Activated CD4-positive, alpha-beta T cell treated with anti-CD3 and anti-CD28 coated beads for 48 hours (primary cell): Measurements from ENCODE around the gene PIM3.

Experiments
- DNase-seq: peaks from one replicate; pipeline ENCODE4 v3.0.0-alpha.2; 2020

PIM3 gene

DNA sequence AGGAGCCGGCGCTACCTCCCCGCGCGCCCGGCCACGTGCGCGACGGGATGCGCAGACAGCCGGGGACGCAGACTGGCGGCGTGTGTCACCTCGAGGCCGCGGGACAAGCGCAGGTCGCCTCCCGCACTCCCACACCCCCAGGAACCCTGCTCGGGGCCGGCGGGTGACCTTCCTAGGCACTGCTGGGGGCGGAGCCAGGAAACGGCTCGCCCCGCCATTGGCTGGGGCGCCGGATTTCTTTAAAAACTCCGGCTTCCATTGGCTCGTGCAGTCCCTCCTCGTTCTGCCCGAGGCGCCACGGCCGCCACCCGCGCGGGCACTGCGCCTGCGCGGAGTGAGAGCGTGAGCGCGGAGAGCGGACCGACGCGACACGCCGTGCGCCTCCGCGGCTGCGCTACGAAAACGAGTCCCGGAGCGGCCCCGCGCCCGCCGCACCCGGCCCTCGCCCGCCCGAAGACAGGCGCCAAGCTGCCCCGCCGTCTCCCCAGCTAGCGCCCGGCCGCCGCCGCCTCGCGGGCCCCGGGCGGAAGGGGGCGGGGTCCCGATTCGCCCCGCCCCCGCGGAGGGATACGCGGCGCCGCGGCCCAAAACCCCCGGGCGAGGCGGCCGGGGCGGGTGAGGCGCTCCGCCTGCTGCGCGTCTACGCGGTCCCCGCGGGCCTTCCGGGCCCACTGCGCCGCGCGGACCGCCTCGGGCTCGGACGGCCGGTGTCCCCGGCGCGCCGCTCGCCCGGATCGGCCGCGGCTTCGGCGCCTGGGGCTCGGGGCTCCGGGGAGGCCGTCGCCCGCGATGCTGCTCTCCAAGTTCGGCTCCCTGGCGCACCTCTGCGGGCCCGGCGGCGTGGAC is at the start of gene PIM3:
PIM3 (plus strand) TSS at position 614 of the 846 bp plus-strand sequence; CDS start at position 790, 176 bp downstream.
- DNase-seq = peak; percentile 96

DNA sequence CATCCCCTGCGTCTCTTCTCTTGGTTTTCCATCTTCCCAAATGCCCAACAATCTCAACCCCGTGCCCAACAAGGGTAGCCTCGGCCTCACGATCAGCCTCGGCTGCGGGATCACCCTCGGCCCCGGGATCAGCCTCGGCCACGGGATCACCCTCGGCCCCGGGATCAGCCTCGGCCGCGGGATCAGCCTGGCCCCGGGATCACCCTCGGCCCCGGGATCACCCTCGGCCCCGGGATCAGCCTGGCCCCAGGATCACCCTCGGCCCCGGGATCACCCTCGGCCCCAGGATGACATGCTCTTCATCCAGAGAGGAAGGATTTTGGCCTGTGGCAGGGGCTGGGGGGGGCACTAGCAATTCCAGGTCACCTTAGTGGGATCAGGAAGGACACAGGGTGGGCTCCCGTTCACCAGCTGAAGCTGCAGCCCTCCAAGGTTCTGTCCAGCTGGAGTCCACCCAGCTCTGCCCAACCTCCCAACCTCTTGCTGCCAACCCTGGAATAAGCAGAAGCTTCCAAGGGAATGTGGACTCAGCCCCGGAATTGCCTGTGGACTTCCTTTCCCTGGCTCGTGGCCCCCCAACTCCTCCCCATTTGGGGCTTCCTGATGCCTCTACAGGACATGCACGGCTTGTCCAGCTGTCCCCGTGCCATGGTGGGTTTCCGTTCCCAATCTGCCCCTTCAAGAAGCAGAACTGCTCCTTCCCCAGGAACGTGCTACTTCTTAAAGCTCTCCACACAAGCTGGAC is 48.5 kb upstream of the PIM3 start:
- DNase-seq = no peak

DNA sequence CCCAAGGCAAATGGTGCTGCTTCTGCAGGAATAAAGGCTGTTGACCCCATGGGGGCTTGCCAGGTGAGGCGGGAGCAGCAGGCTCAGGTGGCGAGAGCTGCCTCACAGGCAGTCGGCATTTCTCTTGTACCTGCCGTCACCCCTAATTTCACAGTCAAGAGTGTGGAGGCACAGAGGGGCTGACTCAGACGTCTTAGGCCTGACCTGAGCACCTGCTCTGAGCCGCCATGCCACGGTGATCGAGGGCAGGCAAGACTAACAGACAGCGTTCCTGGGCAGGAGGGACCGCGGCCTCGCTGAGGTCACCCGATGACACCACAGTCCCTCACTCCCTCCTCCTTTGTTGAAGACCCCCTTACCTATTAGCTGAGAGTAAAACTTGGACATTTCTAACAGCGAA is 47.5 kb upstream of the PIM3 start:
- DNase-seq = no peak

DNA sequence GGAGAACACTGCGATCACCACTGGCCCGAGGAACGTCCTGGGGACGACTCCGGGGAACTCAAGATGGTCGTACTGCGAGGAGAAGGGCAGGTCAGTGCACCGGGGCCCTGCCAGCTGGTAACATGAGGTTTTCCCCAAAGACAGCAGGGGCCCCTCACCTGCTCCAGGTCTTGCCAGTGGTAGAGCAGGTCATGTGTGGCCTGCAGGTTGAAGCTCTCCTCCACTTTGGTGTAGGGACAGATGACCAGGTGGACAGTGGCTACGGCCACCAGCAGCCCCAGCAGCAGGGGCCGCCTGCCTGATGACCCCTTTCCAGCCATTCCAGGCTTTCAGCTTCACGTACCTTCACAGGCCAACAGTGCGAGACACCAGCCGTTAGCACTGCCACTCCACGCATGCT is 47.1 kb upstream of the PIM3 start:
- no peak for DNase-seq

DNA sequence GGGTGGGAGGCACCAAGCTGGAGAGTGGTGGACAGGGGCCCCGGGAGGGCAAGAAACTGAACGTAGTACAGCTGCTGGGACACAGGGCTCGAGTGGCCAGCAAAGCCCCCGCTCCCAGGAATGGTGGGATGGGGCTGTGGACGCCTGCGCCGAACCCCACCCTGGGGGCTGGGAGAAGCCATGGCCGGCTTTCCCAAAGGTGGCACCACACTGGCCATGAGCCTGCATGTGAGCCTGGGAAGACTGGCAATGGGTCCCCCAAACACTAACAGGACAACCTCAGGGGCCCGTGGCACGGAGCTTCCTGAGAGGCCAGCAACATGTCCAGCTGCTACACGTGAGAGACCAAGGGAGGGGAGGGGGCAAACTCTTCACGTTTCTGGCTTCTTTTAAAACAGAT is 46.3 kb upstream of the PIM3 start:
- no peak for DNase-seq

DNA sequence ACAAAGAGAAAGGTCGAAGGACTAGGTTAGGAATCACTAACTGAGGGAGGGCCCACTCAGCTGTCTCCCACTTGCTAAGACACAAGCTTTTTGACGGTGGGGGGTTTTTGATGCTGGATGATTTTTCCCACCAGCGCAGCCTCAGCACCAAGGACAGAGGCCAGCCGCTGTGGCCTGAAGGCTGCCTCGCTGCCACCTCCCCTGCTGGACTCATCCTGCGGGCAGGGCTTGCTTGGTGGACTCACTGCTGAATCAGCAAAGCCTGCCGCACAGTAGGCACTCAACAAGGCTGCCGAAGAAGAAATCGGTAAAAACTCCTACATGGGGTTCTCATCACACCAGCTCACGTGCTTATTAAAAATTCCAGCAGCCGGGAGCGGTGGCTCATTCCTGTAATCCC is 45.0 kb upstream of the PIM3 start:
- no peak for DNase-seq

DNA sequence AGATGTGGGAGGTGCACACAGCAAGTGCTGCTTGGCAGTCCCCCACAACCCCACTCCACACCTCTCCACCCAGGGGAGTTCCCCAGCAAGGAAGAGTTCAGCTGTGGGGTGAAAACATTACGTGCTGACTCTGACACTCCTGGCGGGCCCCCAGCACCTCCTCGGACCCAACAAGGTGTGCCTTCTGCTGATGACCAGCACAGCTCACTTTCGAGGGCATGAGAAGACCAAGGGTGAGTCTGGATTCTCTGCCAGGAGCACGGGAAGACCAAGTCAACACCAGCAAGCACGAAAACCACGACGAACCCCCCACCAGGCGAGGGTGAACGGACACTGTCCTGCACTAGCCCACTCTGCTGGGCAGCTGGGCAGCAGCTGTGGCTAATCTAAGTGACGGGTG is 43.7 kb upstream of the PIM3 start:
- DNase-seq = no peak

DNA sequence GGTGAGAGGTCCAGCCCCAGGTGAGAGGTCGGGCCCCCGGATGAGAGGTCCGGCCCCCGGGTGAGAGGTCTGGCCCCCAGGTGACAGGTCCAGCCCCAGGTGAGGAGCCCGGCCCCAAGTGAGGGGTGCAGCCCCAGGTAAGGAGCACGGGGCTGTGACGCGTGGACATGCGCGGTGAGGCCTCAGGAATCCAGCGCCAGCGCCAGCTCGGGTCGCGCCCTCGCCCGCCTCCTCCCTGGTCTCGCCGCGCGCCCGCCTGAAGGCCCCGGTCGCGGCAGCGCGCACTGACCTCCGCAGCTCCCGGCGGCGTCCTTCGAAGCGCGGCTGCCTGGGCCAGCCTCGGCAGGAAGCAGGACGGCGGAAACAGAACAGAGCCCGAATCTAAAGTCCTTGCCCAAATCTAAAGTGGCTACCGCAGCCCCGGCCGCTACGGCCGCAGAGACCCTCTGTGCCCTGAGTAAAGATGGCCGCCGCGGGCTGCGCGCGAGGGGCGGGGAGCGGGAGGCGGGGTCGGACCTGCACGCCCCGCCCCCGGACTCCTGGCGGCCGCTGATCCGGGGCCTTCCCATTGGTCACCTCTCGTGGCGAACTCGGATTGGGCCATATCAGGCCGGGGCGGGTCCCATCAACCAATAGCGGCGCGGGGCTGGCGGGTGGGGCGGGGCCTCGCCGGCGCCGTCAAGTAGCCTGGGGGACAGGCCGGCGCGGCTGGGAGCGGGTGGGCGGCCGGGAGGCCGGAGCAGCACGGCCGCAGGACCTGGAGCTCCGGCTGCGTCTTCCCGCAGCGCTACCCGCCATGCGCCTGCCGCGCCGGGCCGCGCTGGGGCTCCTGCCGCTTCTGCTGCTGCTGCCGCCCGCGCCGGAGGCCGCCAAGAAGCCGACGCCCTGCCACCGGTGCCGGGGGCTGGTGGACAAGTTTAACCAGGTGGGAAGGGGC is 42.3 kb upstream of the PIM3 start, which contains the start of the genes ALG12 and CRELD2:
ALG12 (minus strand) TSS at position 465 of the 937 bp plus-strand sequence. CDS start 4,673 bp downstream, outside the sequence.
CRELD2 (plus strand) TSS at position 661 of the 937 bp plus-strand sequence; CDS start at position 797, 136 bp downstream.
- DNase-seq = peak; percentile 98

DNA sequence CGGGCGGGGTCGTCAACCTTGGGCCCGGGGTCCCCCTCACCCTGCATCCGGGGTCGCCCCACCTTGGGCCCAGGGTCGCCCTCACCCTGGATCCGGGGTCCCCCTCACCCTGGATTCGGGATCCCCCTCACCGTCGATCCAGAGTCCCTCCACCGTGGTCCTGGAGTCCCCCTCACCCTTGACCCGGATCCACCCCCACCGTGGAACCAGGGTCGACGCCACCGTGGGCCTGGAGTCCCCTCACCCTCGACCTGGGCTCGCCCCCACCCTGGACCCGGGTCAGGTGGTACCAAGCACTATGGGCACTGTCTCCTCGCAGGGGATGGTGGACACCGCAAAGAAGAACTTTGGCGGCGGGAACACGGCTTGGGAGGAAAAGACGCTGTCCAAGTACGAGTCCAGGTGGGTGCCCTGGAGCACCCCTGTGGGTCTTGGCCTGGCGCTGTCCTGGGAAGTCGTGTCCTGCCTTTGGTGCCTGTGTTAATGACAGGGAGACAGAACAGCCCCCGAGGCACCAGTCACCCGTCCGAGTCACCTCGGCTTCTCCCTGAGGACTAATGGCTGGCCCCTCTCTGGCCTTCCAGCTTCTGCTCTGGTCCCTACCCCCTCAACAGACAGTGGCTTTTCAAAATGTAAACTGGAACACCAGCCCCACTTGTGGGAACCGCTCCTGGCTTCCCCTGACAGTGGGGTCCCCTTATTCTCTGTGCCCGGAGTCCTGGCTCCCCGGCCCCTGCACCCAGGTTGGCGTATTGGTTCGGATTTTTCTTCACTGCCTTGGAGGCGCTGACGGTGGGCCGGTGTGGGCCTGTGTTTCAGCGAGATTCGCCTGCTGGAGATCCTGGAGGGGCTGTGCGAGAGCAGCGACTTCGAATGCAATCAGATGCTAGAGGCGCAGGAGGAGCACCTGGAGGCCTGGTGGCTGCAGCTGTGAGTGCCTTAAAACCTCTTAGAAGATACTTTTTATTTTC is 41.4 kb upstream of the PIM3 start:
- no peak for DNase-seq

DNA sequence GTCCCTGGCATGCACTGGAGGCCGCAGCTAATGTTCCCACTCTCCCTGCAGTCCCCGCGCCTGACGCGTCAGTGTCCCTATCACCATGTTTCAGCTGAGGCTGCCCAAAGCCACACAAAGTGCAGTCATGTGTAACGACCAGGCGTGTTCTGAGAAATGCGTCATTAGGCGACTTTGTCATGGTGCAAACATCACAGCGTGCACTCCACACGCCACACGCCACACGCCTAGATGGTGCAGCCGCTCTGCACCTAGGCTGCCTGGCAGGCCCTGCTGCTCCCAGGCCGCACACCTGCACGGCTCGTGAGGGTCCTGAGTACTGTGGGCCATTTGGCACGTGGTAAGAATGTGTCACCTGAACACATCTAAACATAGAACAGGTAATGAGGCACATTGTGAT is 39.7 kb upstream of the PIM3 start:
- no peak for DNase-seq

DNA sequence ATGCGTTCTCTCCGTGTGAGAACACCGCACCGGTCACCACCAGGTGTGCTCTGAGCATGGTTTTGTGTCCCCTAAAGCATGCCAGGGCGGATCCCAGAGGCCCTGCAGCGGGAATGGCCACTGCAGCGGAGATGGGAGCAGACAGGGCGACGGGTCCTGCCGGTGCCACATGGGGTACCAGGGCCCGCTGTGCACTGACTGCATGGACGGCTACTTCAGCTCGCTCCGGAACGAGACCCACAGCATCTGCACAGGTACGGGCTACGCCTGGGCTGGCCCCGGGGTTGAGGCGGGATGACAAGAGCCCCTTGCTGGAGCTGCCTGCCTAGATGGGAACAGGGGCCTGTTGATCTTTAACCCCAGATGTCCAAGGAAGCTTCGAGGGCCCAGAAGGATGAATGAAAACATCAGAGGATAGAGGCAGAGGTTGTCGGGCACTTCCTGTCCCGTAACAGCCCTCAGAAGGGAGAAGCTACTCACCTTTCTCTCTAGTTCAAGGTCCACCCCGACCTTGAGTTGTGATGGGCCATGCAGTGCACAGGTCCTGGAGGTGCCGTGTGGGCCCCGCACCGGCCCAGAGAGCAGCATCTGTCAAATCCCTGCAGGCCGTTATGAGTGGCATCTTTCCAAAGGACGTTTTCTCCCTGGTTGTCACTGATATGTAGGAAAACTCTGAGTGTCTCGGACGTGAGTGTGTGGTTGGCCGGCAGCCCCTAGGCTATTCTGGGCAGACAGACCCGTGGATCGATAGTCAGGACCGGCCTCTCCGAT is 38.9 kb upstream of the PIM3 start:
- no peak for DNase-seq

DNA sequence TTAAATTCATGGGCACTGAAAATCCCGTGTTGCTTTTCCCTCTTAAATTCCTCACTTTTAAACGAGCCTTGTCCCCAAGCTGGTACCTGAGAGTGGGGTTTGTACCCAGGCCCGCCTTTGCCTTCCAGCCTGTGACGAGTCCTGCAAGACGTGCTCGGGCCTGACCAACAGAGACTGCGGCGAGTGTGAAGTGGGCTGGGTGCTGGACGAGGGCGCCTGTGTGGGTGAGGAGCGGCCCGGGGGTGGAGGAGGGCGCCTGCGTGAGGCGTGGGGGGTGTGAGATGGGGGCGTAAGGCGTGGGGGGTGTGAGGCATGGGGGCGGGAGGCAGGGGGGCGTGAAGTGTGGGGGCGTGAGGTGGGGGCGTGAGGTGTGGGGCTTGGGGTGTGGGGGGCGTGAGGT is 38.1 kb upstream of the PIM3 start:
- DNase-seq = no peak

DNA sequence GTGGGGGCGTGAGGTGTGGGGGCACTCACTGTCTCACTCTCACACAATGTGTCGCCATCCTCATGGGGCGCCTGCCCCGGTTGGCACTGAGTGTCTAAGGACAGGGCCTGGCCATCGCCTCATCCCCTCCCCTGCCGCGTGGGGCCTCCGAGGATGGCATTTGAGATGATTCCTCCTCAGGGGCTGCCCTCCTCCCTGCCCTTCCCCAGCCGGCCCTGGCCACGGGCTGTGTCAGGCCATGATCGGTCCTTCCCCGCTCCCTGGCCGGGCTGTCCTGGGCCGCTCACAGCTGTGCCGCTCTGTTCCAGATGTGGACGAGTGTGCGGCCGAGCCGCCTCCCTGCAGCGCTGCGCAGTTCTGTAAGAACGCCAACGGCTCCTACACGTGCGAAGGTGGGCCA is 37.6 kb upstream of the PIM3 start:
- DNase-seq = no peak

DNA sequence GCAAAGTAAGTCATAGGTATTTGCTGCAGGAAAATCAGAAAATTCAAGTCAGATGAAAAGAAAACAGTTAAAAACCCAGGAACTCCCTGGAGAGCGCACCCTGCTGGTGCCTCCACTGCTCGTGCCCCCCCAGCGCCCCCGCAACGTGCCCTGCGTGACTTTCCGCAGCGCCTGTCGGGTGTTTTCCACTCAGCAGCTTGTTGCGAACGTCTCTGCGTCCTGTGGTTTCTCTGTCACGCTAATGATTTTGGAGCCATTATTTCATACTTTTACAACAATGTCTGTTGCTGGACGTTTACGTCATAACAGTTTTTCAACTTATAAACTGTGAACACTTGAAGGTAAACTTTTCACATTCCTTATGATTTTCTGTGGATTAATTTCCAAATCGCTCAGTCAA is 37.1 kb upstream of the PIM3 start:
- peak; percentile 53 for DNase-seq

DNA sequence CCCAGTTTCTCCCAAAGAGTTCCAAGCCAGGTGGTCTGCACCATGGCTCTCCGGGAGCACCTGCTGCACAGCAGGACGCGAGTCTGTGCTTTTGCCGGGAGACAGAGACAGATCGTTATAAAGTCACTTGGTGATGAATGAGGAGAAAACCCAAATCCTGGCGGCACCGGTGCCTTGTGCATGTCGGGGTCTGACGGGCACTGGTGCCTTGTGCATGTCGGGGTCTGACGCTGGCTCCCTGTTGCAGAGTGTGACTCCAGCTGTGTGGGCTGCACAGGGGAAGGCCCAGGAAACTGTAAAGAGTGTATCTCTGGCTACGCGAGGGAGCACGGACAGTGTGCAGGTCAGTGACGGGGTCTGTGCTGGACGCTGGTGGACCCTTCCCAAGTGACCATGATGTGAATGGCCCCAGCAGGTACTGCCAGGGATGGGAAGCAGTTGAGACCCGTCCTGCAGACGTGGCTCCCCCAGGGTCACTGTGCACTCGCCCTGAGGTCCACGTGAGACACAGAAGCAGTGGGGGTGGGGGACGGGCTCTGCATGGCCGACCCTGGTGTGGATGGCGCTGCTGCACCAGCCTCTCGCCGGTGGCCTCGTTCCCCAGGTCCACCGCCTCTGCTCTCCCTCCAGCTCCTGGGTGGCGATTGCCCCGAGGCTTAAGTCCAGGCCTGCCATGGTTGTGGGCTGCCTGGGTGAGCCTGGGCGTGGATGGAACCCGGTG is 36.3 kb upstream of the PIM3 start:
- DNase-seq = no peak

DNA sequence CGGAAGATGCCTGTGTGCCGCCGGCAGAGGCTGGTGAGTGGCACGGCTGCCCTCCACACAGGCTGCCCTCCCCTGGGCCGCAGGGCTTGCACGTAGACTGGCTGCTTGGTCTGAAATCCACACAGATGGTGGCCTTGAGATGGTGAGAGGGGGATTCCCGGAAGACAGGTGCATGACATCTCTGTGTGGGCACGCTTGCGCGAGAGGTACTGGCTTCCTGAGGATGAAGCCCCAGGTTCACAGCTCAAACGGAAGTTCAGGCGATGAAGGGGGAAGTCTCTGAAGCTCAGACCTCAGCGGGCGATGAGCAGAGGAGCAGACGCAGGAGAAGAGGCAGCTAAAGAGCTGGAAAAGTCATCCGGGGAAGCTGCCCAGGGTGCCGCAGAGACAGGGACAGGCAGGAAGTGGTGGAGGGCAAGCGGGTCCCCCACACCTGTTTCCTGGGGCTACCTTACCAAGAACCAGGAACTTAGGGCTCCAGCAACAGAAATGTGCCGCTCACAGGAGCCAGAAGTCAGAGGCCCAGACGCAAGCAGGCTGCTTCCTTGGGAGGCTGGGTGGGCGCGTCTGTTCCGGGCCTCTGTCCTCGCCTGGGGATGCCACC is 34.9 kb upstream of the PIM3 start:
- DNase-seq = peak; percentile 69

DNA sequence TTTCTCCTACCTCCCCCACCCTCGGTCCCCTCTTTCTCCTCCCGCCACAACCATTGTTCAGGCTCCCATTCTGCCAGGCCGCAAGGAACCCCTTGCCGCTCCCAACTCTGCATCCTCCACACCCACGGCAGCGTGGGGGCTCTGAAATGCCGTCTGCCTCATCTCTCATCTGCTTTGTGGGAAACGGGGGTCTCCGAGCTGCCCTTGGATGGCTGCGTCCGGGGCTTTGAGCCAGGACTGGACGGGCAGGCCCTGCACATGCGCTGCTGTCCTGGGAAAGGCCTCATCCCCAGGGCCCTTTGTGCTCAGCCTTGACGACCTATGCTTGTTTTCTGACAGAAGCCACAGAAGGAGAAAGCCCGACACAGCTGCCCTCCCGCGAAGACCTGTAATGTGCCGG is 33.7 kb upstream of the PIM3 start:
- DNase-seq = no peak

DNA sequence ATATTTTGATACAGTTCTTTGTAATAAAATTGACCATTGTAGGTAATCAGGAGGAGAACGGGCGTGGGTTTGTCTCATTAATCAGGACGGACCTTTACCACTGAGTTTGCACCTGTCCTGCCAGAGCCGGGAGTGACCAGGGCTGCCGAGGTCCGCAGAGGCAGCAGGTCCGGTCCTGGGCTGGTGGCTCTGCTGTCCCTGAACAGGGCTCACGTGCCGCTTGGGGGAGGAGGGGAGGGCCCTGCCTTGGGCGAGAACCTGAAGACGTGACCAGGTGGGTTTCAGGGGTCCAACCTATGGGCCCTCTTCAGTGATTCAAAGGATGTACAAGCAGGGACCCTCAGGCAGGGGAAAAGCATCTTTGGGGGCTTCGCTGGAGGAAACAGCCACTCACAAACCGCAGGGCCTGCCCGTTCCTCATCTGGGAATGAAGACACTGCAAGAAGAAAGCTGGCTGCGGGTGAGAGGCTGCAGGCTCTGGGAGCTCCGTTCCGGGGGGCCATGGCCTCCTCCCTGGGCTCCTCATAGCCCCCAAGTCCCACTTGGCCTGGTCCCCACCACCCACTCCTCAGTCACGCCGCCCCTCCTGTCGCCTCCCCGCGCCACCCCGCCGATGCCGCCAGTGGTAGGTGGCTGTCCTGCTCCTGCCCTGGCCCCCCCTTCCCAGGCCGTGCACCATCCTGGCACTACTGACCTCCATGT is 32.9 kb upstream of the PIM3 start:
- DNase-seq = no peak

DNA sequence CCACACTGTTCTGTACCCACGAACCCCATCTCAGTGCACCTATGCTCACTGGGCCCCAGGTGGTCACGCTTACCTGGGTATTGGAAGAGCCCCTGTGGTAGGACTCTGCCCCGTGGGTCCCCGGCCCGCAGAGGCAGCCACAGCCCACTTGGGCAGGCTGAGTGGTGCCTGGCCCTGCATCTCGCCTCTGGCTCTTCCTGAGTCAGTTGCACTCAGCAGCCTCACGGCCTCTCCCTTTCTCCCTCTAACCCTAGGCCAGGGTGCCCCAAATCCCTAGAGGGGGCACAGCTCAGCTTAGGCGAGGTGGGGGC is 32.4 kb upstream of the PIM3 start:
- DNase-seq = no peak
